GM12878 (cell line): ENCODE results near the gene CALHM3. TPM values are rescaled to one million over a fixed set of nuclear protein-coding genes. Genes with fewer than 3 reads are reported as not detected.
A peak's percentile ranks its signal among the peaks of the same experiment; 100 is the strongest.

Source experiments
- ATAC-seq: fragments of 200-7000 bp; cut with Tn5 transposase; 3 replicates; pipeline ENCODE4 v1.9.1; 2020; ENCODE audit warnings: mild to moderate bottlenecking, moderate library complexity
- BruUV-seq: library from RNA; stranded (reverse); fragments of 400-500 nt; replicated peaks from 2 replicates; lab custom pipeline; 2021; lab: Mats Ljungman, UMichigan
- CTCF ChIA-PET: fragments of 300-600 bp; sonication (Branson Sonifier 250); formaldehyde crosslinking; extraction: SDS; loops from one replicate; lab custom pipeline; 2021; ENCODE audit warnings: inconsistent platforms; lab: Yijun Ruan, JAX
- POLR2A ChIA-PET: fragments of 350-600 bp; formaldehyde crosslinking; extraction: SDS; loops from one replicate; lab custom pipeline; 2021; ENCODE audit warnings: inconsistent platforms; lab: Charles Lee
- RAD21 ChIA-PET: fragments of 300-600 bp; sonication (Branson Sonifier 250); formaldehyde crosslinking; loops from one replicate; lab custom pipeline; 2023; ENCODE audit warnings: antibody characterized with exemption; ENCODE audit not compliant: unreplicated experiment; lab: Charles Lee
- SMC1A ChIA-PET: fragments of 300-600 bp; sonication (Branson Sonifier 250); formaldehyde crosslinking; loops from one replicate; lab custom pipeline; 2023; ENCODE audit not compliant: unreplicated experiment, uncharacterized antibody; lab: Charles Lee
- DNase-seq: peaks from one replicate; pipeline ENCODE4 v3.0.0-alpha.2; 2011; ENCODE audit warnings: low read depth, low spot score
- FAIRE-seq: peaks from 3 replicates; lab custom pipeline; 2011; peaks lifted over from hg19 to GRCh38; lab: Jason Lieb, UNC
- H2AFZ ChIP-seq: 2 replicates; pipeline ENCODE4 v1.6.0; 2011; ENCODE audit warnings: low read depth, low read length, control low read depth; ENCODE audit not compliant: control insufficient read depth
- H3K27ac ChIP-seq: 2 replicates; pipeline ENCODE4 v1.5.1; 2011; ENCODE audit warnings: control low read depth; ENCODE audit not compliant: control insufficient read depth, insufficient read depth
- H3K27me3 ChIP-seq, 2 experiments: replicated peaks in 1 of 2; 2 replicates each; pipeline versions ENCODE4 v1.6.0 to v1.6.1; 2011; ENCODE audit warnings: low read length in 1 of 2; ENCODE audit not compliant: control insufficient read depth in 2 of 2, insufficient read depth in 2 of 2
- H3K36me3 ChIP-seq, 2 experiments: 2 replicates each; pipeline ENCODE4 v1.5.1; 2011; ENCODE audit warnings: low read length in 1 of 2; ENCODE audit not compliant: control insufficient read depth in 2 of 2, insufficient read depth in 2 of 2
- H3K4me1 ChIP-seq: 2 replicates; pipeline ENCODE4 v1.6.1; 2011; ENCODE audit warnings: mild to moderate bottlenecking, low read length, moderate library complexity, mixed read lengths; ENCODE audit not compliant: control insufficient read depth, insufficient read depth
- H3K4me2 ChIP-seq: 2 replicates; pipeline ENCODE4 v1.6.0; 2011; ENCODE audit warnings: control low read depth; ENCODE audit not compliant: control insufficient read depth, insufficient read depth
- H3K4me3 ChIP-seq: fragments of 200-600 bp; sonication (generic); 2 replicates; pipeline ENCODE4 v1.5.1; 2016
- H3K79me2 ChIP-seq: 2 replicates; pipeline ENCODE4 v1.6.0; 2011; ENCODE audit warnings: low read length; ENCODE audit not compliant: control insufficient read depth, insufficient read depth
- H3K9ac ChIP-seq: 2 replicates; pipeline ENCODE4 v1.8.0; 2011; ENCODE audit warnings: low read length, control low read depth, mixed read lengths; ENCODE audit not compliant: control insufficient read depth, insufficient read depth
- H3K9me3 ChIP-seq: replicated peaks from 3 replicates; pipeline ENCODE4 v1.5.1; 2011; ENCODE audit warnings: mild to moderate bottlenecking, low read length; ENCODE audit not compliant: control insufficient read depth, insufficient read depth
- H4K20me1 ChIP-seq: 2 replicates; pipeline ENCODE4 v1.6.0; 2011; ENCODE audit not compliant: control insufficient read depth, insufficient read depth
- BHLHE40 ChIP-seq, 2 experiments: fragments of 450-650 bp in 1 of 2; IDR thresholded peaks; 2 replicates each; pipeline ENCODE4 v1.6.1; 2011 to 2017; ENCODE audit warnings: low read depth in 2 of 2, borderline replicate concordance in 1 of 2, improper control_type of control experiment in 1 of 2, low read length in 1 of 2, mild to moderate bottlenecking in 1 of 2
- CBX3 ChIP-seq: fragments of 200-600 bp; sonication (generic); IDR thresholded peaks from 2 replicates; pipeline ENCODE4 v1.6.1; 2016; ENCODE audit warnings: low read depth, borderline replicate concordance
- CBX5 ChIP-seq: sonication (generic); IDR thresholded peaks from 2 replicates; pipeline ENCODE4 v1.6.1; 2016; ENCODE audit warnings: low read depth, moderate library complexity, mild to moderate bottlenecking, inconsistent platforms
- HCFC1 ChIP-seq: fragments of 150-350 bp; IDR thresholded peaks from 2 replicates; pipeline ENCODE4 v1.6.1; 2014; ENCODE audit warnings: low read length
- IRF5 ChIP-seq: fragments of 450-650 bp; IDR thresholded peaks from 2 replicates; pipeline ENCODE4 v1.6.1; 2017; ENCODE audit warnings: borderline replicate concordance
- NFYA ChIP-seq: IDR thresholded peaks from 2 replicates; pipeline ENCODE4 v1.6.1; 2011; ENCODE audit warnings: low read depth, mild to moderate bottlenecking, low read length, improper control_type of control experiment, borderline replicate concordance
- PAX5 ChIP-seq: IDR thresholded peaks from 2 replicates; pipeline ENCODE4 v1.6.1; 2011; ENCODE audit warnings: low read depth, low read length, borderline replicate concordance
- PBX3 ChIP-seq: IDR thresholded peaks from 2 replicates; pipeline ENCODE4 v1.6.1; 2011; ENCODE audit warnings: mild to moderate bottlenecking, low read depth, low read length, moderate library complexity; ENCODE audit not compliant: insufficient replicate concordance
- SIX5 ChIP-seq: IDR thresholded peaks from 2 replicates; pipeline ENCODE4 v1.6.1; 2011; ENCODE audit warnings: mild to moderate bottlenecking, low read depth, low read length, moderate library complexity; ENCODE audit not compliant: severe bottlenecking
- SMAD5 ChIP-seq: IDR thresholded peaks from 2 replicates; pipeline ENCODE4 v1.6.1; 2016; ENCODE audit warnings: antibody characterized with exemption, low read depth
- SREBF2 ChIP-seq: IDR thresholded peaks from 2 replicates; pipeline ENCODE4 v1.6.1; 2012; ENCODE audit warnings: mild to moderate bottlenecking, low read length
- WGBS: methylation state at CpG from one replicate; pipeline ENCODE4 v1.1.6; 2016; ENCODE audit warnings: low lambda C conversion rate; ENCODE audit not compliant: insufficient replicate concordance, insufficient coverage; ENCODE audit errors: missing lambda C conversion rate; 5-methylcytosine and 5-hydroxymethylcytosine counted together
- in situ Hi-C: fragments of 300-500 bp; cut with MboI; formaldehyde crosslinking; loops from 9 replicates; pipeline ENCODE4 v1.14.3; 2018; ENCODE audit warnings: mixed read lengths
- intact Hi-C: fragments of 100-400 bp; cut with micrococcal nuclease; formaldehyde crosslinking; loops from one replicate; pipeline ENCODE4 v1.14.2; 2022; ENCODE audit not compliant: unreplicated experiment
- polyA plus RNA-seq, 11 experiments: library from polyadenylated mRNA; depleted of rRNA in 4 of 11; unstranded in 6 of 11; stranded (reverse) in 5 of 11; fragments of >200 nt; fragmentation: Nextera tagmentation in 4 of 11; fragmentation: Illumina TruSeq in 1 of 11; extraction: Ambion mirVana in 4 of 11; extraction: Trizol in 1 of 11; gene quantifications; 1 replicate in 1 of 11; 2 replicates in 10 of 11; pipeline versions ENCODE4 v1.2.1 to v1.2.3, GENCODE V29; 2011 to 2016; ENCODE audit warnings: inconsistent platforms in 2 of 11, missing spikeins in 2 of 11, low read depth in 1 of 11
- total RNA-seq, 4 experiments: library from RNA; depleted of rRNA in 3 of 4; stranded (reverse); fragments of >200 nt in 3 of 4; fragmentation: Illumina TruSeq in 1 of 4; extraction: Trizol in 1 of 4; gene quantifications; 2 replicates each; pipeline versions ENCODE4 v1.2.1 to v1.2.3, GENCODE V29; 2013 to 2021

CALHM3 gene
- total and polyA plus RNA-seq, 10 of the 15 experiments (the other 5 are each of a cell fraction or from before 2014, with no cell fraction given): 0.03 to 0.42 (median 0.11) TPM; not detected in 5

- Histone ChIP-seq H3K4me2 (no peak overlapping the region), H4K20me1 (no peaks in the 10 kb centered on the region), H3K9me3 (no peaks in the 10 kb centered on the region), H3K79me2 (no peaks in the 10 kb centered on the region), H2AFZ (no peak overlapping the region), H3K4me1 (peaks cover under 1% of the 10 kb centered on the region), H3K27ac (no peak overlapping the region), H3K9ac (no peak overlapping the region), H3K4me3 (no peak overlapping the region), H3K36me3 (no peaks in the 10 kb centered on the region), H3K27me3 (peaks cover 11 to 14% of the 10 kb centered on the region in 2 experiments)
- peak; percentile 14; the same call in 1 of the 3 replicates for ATAC-seq
- no peak for DNase-seq
- intact Hi-C loops (no loop called here), in situ Hi-C loops (no loop called here)
- FAIRE-seq: no peak
- ChIA-PET CTCF (interaction anchor here (1.0 kb wide), 1 partner anchor 187 kb away, joined by 5 read pairs; no protein-coding TSS in a partner anchor), SMC1A (interaction anchor here (1.1 kb wide), 1 partner anchor 11 kb away, joined by 3 read pairs; no protein-coding TSS in a partner anchor), POLR2A (no interaction called here), RAD21 (interaction anchor here (0.7 to 1.2 kb wide), 2 partner anchors 10 to 114 kb away, joined by 3 to 4 read pairs; no protein-coding TSS in a partner anchor)
- no peak for TF ChIP-seq NFYA
- no peak for TF ChIP-seq IRF5
- TF ChIP-seq SMAD5: no peak
- no peak for TF ChIP-seq SREBF2
- no peak for TF ChIP-seq BHLHE40 (IDR thresholded peaks at IDR 0.05; ENCODE audit: borderline replicate concordance in 1 of 2, low read depth in 2 of 2, low read length in 1 of 2)
- no peak for TF ChIP-seq CBX3
- no peak for TF ChIP-seq PAX5
- TF ChIP-seq HCFC1: no peak
- TF ChIP-seq PBX3: no peak
- TF ChIP-seq CBX5: no peak
- no peak for TF ChIP-seq SIX5
- 54% methylated on average over 5 of the region's 5 CpGs for WGBS
- no TSS peak for BruUV-seq
These were observed 20.0 kb upstream of the CALHM3 start for GRCh38 chr10:103498936-103499638.
